AG09309 (cell line): ENCODE results near the gene SIRT5.

Experiments used
- DNase-seq: peaks from one replicate; pipeline ENCODE4 v3.0.0-alpha.2; 2010; ENCODE audit warnings: low read depth
- H3K4me3 ChIP-seq: 2 replicates; pipeline ENCODE4 v1.5.1; 2011; ENCODE audit warnings: mild to moderate bottlenecking, low read depth, low read length, moderate library complexity; ENCODE audit not compliant: control insufficient read depth
- TF ChIP-seq, protein P1 (sequence below): IDR thresholded peaks from 2 replicates; pipeline ENCODE4 v1.5.1; 2011; ENCODE audit warnings: mild to moderate bottlenecking, low read depth, low read length, inconsistent platforms; ENCODE audit not compliant: insufficient read depth, control insufficient read depth; ENCODE audit errors: missing control alignments

Gene SIRT5

DNA sequence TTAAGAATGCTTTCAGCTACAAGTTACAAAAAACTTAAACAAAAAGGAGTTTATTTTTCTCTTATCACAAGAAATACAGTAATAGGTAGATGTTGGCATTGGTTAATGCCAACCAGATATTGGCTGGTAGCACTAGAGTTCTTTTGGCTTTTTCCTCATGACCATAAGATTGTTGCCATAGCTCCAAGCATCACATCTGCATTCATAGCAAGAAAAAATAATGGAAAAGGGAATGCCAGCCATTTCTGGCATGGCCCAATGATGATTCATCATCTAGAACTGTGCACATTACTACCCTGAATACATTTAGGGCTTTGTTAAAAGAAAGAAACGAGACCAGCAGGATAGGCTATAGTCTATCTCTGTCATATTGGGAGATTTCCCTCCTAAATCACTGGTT lies 20.8 kb upstream of the SIRT5 start:
- no peak overlapping the region for H3K4me3 ChIP-seq
- DNase-seq: no peak
- TF ChIP-seq, protein P1, sequence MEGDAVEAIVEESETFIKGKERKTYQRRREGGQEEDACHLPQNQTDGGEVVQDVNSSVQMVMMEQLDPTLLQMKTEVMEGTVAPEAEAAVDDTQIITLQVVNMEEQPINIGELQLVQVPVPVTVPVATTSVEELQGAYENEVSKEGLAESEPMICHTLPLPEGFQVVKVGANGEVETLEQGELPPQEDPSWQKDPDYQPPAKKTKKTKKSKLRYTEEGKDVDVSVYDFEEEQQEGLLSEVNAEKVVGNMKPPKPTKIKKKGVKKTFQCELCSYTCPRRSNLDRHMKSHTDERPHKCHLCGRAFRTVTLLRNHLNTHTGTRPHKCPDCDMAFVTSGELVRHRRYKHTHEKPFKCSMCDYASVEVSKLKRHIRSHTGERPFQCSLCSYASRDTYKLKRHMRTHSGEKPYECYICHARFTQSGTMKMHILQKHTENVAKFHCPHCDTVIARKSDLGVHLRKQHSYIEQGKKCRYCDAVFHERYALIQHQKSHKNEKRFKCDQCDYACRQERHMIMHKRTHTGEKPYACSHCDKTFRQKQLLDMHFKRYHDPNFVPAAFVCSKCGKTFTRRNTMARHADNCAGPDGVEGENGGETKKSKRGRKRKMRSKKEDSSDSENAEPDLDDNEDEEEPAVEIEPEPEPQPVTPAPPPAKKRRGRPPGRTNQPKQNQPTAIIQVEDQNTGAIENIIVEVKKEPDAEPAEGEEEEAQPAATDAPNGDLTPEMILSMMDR: no peak

DNA sequence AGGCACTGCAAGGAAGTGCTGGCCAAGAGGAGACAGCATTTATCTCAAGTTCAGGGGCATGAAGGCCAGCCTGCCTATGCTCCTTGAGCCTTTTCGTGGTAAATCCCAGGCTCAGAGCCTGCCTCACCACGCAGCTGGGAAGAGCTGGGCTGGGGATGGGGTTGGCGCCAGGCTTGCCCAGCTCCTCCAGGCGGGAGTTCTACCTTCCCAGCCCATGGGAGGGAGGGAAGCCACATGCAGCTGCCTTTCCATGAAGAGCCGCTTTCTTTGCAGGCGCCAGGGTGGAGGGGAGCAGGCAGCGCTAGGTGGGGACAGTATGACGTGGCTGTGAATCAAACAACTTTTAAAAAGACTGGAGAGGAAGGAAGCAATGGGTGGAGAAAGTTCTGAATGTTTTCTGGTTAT lies 19.5 kb upstream of the SIRT5 start:
- no peak overlapping the region for H3K4me3 ChIP-seq
- DNase-seq: no peak
- TF ChIP-seq, protein P1: no peak

DNA sequence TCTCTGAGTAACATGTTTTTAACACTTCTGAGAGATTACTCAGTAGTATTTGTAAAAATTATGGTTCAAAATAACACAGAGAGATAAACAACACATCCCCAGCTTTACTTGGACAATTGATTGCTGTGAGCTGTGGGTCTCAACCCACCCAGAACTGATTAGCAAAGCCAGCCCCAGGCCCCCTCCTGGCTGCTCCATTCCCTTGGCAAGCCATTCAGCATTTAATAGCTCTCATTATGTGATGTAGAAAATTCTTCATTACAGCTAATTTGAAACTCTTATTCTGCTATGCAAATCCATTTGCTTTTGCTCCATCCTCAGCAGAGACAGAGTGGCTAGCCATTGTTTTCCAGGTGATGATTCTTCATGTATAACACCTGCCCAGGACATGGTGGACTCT lies 16.6 kb upstream of the SIRT5 start:
- no peak overlapping the region for H3K4me3 ChIP-seq
- TF ChIP-seq, protein P1: no peak
- no peak for DNase-seq

DNA sequence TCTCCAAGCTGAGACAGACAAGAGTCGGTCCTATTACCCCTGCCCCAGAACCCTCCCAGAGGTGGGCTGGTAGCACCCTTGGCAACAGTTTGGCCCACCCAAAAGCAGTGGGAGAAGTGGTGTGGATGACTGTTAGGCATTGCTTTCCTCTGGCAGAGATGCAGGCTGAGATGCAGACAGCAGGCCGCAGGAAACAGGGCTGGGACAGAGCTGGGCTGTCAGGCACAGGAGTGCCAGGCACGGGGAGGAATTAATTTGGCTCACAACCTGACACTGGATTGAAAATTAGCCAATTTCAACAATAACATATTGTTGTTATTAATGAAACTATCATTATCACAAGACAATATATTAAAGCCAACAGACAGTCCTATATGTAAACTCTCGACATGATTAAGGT lies 15.7 kb upstream of the SIRT5 start:
- DNase-seq: no peak
- TF ChIP-seq, protein P1: no peak
- no peak overlapping the region for H3K4me3 ChIP-seq

DNA sequence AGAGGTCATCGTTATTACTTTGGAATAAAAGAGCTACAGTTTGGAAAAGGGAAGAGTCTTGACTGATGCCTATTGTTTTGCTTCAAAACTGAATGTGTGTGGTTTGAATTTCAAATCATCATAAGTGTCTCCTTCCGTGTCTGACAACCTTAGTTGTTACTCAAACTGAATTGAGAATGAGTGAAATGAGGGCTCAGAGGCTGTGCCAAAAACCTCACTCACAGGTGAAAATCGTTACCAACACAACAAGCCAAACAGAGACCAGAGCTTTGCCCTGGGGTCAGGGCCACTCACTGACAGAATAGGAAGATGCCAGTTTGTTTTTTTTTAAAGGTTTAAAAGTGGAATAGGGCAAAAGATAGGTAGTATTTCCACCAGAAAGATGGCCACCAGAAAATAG lies 15.2 kb upstream of the SIRT5 start:
- DNase-seq: no peak
- H3K4me3 ChIP-seq: no peak overlapping the region

DNA sequence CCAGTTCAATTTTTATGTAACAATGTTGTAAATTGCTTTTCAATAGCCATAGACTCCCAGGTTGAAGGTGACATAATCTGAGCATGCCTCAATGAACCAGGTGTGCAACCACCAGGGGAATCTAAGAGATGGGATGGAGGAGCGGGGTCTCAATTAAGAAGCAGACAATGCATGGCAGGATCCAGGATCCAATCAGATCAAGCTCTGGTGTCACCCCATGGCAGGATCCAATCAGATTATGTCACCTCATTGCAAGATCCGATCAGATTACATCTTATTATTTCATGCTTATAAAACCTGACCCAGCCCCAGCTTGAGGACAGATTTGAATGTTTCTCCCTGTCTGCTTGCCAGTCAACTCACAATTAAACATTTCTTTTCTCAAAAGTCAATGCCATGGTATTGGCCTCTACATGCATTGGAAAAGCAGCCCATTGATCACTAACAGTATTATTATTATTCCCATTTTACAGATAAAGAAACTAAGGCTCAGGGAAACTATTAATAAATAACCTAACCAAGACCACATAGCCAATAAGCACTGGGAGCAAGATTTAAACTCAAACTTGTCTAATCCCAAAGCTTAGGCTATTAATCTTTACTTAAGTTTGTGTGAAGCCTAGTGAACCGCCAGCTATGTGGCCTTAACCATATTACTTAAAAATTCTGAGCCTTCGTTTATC lies 14.3 kb upstream of the SIRT5 start:
- H3K4me3 ChIP-seq: no peak overlapping the region
- TF ChIP-seq, protein P1: no peak
- no peak for DNase-seq

More for the DNA sequence above, 15.2 kb upstream of the SIRT5 start:
- TF ChIP-seq, protein P1: no peak
